Right renal pelvis (tissue), 4 donors: ENCODE measurements around the gene RPGR. TPM values are rescaled to one million over a fixed set of nuclear protein-coding genes. Genes with fewer than 3 reads are reported as not detected.

ENCODE experiments used
- DNase-seq, 4 donors: peaks; one replicate each; pipeline ENCODE4 v3.0.0-alpha.2; 2013; ENCODE audit warnings: low read depth in 4 of 4, low spot score in 3 of 4, missing footprints in 1 of 4
- polyA plus RNA-seq, 4 donors: library from polyadenylated mRNA; unstranded; fragments of 120-200 nt; gene quantifications; one replicate each; pipeline ENCODE4 v1.2.1, GENCODE V29; 2013; ENCODE audit not compliant: insufficient read length in 4 of 4

Gene RPGR
- polyA plus RNA-seq, 4 donors = 11.3 to 16.0 (median 14.1) TPM

- DNase-seq = no peak
Observed at GRCh38 chrX:38271154-38271716, 56.1 kb downstream of the RPGR start.

DNA sequence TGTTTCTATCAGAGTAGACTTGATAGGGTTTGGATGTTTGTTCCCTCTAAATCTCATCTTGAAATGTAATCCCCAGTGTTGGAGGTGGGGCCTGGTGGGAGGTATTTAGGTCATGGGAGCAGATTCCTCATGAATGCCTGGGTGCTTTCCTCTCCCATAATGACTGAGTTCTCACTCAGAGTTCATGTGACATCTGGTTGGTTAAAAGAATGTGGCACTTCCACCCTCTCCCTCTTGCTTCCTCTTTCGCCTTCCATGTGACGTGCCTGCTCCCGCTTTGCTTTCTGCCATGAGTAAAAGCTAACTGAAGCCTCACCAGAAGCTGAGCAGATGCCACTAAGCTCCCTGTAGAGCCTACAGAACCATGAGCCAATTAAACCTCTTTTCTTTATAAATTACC lies 59.3 kb downstream of the RPGR start:
- no peak for DNase-seq

DNA sequence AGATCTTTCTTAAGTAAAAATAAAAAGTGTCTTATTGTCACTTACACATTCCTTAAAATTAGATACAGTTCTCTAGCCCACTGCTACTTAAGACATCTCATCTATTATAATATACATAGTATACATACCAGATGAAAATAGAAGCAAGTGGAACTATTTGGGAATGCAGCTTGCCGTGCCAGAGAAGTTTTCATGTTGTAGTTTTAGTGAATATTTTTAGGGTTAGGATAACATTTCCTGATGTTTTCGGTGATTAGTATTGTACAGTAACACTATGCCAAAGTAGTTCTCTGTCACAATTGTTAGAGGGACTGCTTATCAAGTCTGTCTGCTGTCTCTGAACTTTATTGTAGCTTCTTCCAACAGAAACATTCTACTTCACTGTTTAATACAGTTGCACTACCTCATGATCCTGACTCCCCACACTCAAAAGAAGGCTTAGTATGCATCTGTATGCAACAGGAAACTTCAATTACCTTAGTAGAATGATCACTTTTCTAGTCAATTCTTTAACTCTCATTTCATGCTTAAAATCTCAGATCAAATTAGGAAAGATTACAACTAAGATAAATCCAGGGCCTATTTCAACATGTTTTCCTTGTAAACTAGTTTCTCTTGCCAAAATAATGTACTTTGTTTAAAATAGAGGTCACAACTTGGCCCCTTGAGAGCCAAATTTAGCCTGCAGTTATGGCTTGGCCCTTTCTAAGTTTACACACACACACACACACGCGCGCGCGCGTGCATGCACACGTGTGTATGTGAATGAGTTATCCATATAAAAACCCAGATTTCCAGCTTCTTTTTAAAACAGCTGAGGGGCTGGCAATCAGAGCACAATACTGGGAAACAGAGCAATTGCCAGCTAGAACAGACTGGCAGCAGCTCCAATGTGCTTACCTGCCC lies 64.3 kb downstream of the RPGR start:
- no peak for DNase-seq

DNA sequence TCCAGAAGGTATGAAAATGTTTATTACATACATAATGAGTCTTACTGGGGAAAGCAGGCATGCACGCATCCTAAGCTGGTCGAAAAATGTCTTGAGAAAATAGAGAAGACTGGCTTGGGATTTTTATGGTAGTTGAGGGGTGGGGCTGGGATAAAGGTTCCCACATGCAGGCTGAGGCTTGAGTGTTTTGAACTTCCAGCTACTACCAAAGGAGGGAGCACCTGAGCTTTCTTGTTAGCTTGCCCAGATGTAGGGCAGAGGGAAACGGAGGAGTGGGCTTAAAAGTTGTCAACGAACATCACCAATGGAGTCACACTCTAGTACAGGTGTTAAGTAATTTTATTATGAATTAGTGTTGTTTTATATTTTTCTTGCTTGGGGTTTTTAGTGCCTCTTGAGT lies 67.1 kb downstream of the RPGR start:
- DNase-seq = no peak

GRCh38 chrX:38256019-38256418 lies 71.3 kb downstream of the RPGR start:
- no peak for DNase-seq

GRCh38 chrX:38249965-38250364 lies 77.3 kb downstream of the RPGR start:
- peak in 1 of 4 donors; percentile 3 for DNase-seq

- DNase-seq = no peak
Observed at GRCh38 chrX:38247051-38247450, 80.3 kb downstream of the RPGR start.

DNA sequence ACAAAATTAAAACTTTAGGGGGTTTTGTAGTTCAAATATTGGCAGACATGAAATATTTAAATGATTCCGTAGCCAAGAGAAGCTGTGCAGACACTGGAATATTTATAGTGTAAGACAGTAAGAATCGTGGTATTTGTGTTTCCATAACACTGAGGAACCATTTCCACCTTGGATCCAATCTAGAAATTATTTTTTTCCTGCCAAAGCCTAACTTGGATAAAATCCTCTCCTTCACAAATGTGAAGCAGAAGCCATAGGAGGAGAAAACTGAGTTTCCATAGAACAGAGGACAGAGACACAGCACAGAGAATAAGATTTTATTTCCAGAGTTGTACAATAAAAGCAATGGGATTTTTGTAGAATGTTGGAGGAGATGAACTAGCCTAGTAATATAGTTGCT lies 86.8 kb downstream of the RPGR start:
- DNase-seq = no peak

DNA sequence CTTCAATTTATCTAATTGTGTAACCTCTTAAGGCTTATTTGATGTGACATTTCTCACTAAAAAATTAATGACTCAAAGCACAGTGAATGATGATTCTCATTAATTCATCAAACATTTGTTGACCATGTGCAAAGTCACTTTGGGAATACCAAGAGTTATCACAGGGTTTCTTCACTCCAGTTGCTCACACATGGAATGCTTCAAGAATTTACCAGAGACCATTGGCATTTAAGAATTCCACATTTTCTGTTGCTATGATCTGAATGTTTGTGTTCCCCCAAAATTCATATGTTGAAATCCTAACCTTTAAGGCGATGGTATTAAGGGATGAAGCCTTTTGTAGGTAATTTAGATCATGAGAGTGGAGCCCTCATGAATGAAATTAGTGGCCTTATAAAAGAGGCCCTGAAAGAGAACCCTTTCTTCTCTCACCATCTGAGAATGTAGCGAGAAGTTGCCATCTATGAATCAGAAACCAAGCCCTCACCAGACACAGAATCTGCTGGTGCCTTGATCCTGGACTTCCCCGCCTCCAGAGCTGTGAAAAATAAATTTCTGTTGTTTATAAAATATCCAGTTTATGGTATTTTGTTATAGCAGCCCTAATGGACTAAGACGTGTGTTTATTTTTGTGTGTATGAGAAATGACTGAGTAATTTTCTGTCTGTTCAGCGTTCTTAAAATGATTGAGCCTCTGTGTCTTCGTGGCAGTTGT lies 90.3 kb downstream of the RPGR start:
- no peak for DNase-seq

DNA sequence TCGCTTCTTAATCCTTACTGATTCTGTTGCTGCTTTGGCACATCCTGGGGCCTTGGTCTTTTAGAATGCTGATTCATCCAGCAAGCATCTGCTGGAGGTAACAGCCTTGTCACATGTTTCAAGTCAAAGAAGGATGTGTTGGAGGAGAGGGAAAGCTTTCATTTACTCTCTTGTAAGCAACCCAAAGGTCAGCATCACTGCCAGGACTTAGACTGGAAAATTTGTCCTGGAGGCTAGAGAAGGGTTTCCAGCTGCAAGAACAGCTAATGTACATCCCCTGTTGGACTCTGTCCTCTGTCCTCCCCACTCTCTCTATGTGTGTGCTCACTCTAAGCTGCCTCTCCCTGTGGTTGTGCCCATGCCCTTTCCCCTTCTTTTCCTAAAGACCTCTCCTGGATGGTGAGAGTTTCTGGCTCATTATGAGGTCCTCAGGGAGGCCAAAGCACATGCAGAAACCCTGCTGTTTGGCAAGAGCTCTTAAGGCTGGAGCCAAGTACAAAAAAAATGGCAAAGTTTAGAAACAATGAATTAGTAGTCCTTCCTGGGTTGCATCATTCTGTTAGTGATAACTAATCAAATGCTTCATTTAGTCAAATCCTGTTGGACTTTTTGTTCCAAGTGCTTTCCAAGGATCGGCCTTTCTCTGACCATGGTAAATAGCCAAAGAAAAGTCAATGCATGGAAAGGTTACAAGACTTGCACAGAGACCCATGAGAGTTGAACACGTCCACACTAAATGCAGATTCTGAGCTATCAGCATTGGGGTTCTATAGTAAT lies 93.2 kb downstream of the RPGR start:
- DNase-seq = no peak

DNA sequence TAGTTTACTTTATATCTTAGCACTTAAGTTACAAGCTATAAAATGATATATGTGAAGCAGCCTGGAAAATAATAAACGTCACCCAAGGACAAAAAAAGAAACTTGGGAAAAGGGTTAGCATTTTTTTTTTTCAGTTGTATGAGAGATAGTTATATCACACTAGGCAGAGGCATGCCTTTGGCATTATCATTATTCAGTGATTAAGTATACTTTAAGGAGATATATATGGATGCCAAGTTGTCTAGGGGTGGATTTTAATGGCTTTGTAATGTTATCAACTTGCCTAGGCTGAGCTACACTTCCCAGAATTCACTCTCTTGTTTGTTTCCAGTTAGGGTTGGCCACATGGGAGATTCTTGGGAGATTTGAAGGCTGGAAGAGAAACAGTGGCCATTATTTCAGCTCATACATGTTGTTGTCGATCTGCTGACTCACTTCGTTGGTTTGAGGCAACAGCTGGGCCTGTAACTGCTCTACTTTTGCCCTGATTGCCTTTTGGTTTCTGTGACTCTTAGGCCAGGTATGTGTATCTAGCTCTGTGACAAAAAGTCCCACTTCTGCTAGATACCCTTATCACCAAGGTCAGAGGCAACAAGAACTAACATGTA lies 95.1 kb downstream of the RPGR start:
- no peak for DNase-seq

DNA sequence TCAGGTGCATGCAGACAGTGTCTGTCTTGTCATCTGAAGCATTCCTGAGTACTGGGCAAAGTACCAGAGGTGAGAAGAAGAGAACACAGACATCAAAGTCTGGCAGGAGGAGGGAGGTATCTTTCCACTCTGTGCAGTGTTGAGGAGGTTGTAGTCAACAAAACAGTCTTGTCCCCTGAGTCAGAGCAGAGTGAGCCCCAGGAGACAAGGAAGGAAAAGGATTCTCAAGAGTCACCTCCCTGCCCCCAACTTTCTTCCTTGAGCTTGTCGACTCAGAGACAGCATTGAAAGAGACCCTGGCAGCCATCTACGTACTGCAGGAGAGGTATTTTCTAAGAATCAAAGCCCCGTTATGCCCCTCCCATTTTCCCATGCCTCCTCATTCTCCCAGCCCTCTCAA lies 102.2 kb downstream of the RPGR start:
- no peak for DNase-seq

- no peak for DNase-seq
Observed at GRCh38 chrX:38224160-38224559, 103.1 kb downstream of the RPGR start.

- no peak for DNase-seq
Observed at GRCh38 chrX:38221391-38221929, 105.8 kb downstream of the RPGR start.

DNA sequence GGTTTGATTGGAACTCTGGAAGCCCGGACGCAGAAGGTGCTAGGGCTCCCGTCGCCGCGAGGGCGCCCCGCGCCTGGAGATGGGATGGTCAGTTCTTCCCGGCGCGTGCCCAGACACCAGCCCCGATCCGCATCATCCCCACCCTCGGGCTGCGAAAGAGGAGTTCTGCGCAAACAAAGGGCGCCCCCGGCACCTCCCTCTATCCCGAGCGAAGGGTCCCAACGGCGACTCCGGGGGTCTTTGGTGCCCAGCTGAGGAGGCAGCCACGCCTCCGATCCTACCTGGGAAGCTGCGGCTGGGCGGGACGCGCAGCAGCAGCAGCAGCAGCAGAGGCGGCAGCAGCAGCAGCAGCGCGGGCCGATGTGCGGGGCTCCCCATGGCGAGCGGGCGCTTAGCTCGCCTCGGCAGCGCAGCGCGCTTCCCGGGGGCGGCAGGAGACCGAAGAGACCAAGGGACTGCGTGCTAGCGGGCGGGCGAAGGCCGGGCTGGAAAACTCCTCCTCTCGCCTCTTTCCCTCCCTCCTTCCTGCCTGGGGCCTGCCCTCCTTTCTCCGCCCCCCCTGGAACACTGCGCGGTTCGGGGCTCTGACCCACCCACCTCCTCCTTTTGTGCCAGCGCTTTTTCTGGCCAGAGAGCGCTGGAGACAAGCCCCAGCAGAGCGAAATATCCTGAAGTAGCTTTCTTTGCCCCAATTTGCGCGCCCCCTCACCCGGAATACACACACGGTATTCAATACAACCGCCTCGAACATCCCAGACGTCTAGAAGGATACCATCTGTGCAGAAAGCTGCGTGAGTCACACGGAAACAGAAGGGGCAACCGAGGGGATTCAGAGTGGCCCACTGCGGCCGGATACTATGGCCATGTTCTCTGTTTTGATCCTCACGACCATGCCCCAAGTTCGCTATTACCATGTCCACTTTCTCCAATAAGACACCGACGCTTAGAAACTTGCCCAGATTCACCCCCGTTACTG lies 106.6 kb downstream of the RPGR start, which contains the start of gene SRPX:
Gene SRPX (minus strand): TSS at position 457 of the 976 bp plus-strand sequence. CDS start 79 bp downstream, at position 378.
- peak in 1 of 4 donors; percentile 12 for DNase-seq

- DNase-seq = no peak
Observed at GRCh38 chrX:38220024-38220414, 107.3 kb downstream of the RPGR start.
